ENCODE measurements around the gene OR4C45. TPM values are rescaled to one million over a fixed set of nuclear protein-coding genes. Genes with fewer than 3 reads are reported as not detected.
A peak's percentile ranks its signal among the peaks of the same experiment; 100 is the strongest.
"Not testable (repeated sequence)": the region's sequence is repeated elsewhere in the genome, so short reads cannot be mapped to it uniquely, and the experiment has no call there.

The OR4C45 gene
- total RNA-seq = not detected

DNA sequence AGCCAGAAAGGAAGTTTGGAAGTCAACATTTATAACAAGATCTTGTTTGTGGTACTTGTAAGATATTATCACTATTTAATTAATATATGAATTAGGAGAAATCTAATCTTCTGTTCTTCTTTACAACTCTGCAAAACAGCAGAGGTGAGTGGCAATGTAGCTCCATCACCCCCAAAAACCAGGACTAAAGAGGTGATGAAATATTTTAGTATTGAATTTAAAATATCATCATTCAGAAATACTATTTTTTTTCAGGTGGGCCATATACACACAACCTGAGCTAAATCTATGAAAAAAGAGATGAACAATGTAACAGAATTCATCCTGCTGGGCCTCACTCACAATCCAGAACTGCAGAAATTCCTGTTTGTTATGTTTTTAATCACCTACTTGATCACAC is at the start of gene OR4C45:
TSS of gene OR4C45 (plus strand) at position 301 of the 400 bp plus-strand sequence.
- Mint-ChIP-seq H3K4me1 (no peaks in the 10 kb centered on the region), H3K9me3 (peaks cover 3% of the 10 kb centered on the region), H3K27me3 (no peaks in the 10 kb centered on the region), H3K4me3 (no peak within 1 kb of the TSS), H3K36me3 (no peaks in the 10 kb centered on the region), H3K27ac (no peak within 1 kb of the TSS)
- DNase-seq = no peak

DNA sequence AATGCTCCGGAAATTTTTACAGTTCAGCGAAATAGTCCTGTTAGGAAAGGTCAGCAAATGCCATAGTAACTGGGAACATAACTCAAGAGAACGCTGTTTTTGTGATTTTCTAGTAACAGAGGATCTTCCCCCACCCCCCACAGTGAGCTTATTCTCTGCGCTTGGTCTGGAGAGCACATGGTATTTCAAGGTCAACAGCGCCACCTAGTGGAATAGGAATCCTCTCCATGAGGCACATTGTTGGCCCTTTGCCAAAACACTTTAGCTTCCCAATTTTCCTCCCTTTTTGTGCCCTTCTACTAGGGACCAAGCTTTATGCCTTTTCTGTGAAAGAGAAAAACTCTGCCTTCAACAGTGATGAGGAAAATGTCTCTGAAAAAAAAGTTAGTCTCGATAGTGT is 37.1 kb upstream of the OR4C45 start:
- H3K27me3 Mint-ChIP-seq = no peaks in the 10 kb centered on the region
- no peak overlapping the region for H3K4me3 Mint-ChIP-seq
- no peaks in the 10 kb centered on the region for H3K4me1 Mint-ChIP-seq
- no peak overlapping the region for H3K27ac Mint-ChIP-seq
- no peaks in the 10 kb centered on the region for H3K36me3 Mint-ChIP-seq
- DNase-seq = peak; percentile 12
- H3K9me3 Mint-ChIP-seq = peaks cover 8% of the 10 kb centered on the region

DNA sequence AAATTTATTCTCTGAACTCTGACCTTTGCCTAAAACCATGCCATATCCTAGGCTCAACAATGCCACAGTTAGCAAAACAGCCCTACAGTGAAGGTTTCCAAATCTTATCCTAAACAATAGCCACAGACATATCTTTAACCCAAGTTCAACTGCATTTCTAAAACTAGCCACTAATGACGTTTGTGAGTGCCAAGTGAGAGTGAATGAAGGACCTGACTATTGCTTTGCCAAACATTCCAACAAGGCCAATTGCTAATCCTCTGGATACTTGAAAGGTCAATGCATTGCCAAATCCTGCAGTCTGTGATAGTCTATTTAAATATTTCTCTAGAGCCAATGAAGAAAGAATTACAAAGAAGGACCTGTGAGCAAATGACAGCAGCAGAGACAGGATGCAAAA is 2.5 kb upstream of the OR4C45 start:
- DNase-seq = no peak
- H3K4me3 Mint-ChIP-seq = no peak overlapping the region
- no peaks in the 10 kb centered on the region for H3K27me3 Mint-ChIP-seq
- no peaks in the 10 kb centered on the region for H3K4me1 Mint-ChIP-seq
- H3K36me3 Mint-ChIP-seq = no peaks in the 10 kb centered on the region
- H3K27ac Mint-ChIP-seq = no peak overlapping the region
- H3K9me3 Mint-ChIP-seq = peaks cover 7% of the 10 kb centered on the region

DNA sequence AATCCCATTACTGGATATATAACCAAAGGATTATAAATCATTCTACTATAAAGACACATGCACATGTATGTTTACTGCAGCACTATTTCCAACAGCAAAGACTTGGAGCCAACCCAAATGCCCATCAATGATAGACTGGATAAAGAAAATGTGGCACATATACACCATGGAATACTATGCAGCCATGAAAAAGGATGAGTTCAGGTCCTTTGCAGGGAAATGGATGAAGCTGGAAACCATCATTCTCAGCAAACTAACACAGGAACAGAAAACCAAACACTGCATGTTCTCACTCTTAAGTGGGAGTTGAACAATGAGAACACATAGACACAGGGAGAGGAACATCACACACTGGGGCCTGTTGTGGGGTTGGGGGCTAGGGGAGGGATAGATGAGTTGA is 3.6 kb downstream of the OR4C45 start:
- not testable (repeated sequence) for H3K4me3 Mint-ChIP-seq, DNase-seq, H3K27ac Mint-ChIP-seq, H3K27me3 Mint-ChIP-seq, H3K4me1 Mint-ChIP-seq, H3K36me3 Mint-ChIP-seq, H3K9me3 Mint-ChIP-seq

DNA sequence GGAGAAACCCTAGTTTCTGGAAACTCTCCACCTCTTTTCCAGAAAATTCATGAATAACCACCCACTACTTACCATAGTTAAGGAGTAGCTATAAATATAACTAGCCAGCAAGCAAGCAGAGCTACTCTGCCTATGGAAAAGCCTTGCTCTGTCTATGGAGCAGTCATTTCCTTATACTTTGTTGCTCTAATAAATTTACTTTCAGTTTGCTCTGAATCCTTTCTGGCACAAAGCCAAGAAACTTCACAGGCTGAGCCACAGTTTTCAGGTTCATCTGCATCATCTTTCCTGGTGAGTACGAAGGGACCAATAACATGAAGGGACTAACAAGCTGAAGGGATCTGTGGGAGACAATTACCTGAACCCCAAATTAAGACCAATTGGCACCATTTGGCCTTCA is 4.6 kb downstream of the OR4C45 start:
- no peaks in the 10 kb centered on the region for H3K27me3 Mint-ChIP-seq
- no peaks in the 10 kb centered on the region for H3K4me1 Mint-ChIP-seq
- H3K4me3 Mint-ChIP-seq = no peak overlapping the region
- no peak for DNase-seq
- H3K36me3 Mint-ChIP-seq = no peaks in the 10 kb centered on the region
- no peak overlapping the region for H3K27ac Mint-ChIP-seq
- H3K9me3 Mint-ChIP-seq = peaks cover 3% of the 10 kb centered on the region

DNA sequence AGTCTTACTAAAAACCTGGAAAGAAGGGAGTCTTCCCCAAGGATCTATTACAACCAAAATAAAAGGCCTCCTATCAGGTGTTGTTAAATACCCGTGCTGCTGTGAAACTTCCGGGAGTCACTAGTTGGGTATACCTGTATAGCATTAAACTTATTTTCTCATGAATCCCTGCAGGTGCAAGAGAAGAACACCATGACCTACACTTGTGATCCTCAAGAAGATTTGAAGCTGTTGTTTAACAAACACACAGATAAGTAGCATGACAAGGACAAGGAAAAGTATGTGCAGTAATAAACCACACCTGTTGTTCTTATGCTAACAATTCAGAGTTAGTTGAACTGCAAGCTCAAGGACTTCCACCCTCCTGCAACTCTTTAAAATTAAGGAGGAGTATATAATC is 12.0 kb downstream of the OR4C45 start:
- Mint-ChIP-seq H3K4me3 (no peak overlapping the region), H3K9me3 (no peaks in the 10 kb centered on the region), H3K36me3 (no peaks in the 10 kb centered on the region), H3K27ac (no peak overlapping the region), H3K27me3 (no peaks in the 10 kb centered on the region), H3K4me1 (no peaks in the 10 kb centered on the region)
- DNase-seq = no peak

DNA sequence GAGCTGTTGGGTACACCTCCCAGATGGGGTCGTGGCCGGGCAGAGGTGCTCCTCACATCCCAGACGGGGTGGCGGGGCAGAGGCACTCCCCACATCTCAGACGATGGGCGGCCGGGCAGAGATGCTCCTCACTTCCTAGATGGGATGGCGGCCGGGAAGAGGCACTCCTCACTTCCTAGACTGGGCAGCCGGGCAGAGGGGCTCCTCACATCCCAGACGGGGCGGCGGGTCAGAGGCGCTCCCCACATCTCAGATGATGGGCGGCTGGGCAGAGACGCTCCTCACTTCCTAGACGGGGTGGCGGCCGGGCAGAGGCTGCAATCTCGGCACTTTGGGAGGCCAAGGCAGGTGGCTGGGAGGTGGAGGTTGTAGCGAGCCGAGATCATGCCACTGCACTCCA is 30.4 kb downstream of the OR4C45 start:
- not testable (repeated sequence) for H3K4me3 Mint-ChIP-seq, DNase-seq, H3K36me3 Mint-ChIP-seq, H3K27me3 Mint-ChIP-seq, H3K27ac Mint-ChIP-seq, H3K9me3 Mint-ChIP-seq, H3K4me1 Mint-ChIP-seq

DNA sequence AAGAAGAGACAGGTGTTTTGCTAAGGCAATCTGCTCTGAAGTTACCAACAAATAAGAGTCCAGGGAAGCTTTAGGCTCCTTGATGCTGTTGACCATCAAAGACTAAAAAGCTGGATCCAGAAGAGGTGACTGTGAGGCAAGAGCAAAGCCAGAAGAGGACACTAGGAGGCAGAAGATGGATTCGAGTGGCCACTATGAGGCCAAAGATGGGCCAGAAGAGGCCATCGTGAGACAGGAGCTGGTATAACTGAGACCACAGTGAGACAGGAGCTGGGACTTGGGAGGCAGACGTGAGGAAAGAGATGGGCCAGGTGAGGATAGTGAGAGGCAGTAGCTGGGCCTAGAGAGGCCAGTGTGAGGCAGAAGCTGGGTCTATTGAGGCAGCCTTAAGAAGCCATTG is 37.7 kb downstream of the OR4C45 start:
- H3K9me3 Mint-ChIP-seq = peaks cover 10% of the 10 kb centered on the region
- peaks cover 5% of the 10 kb centered on the region for H3K36me3 Mint-ChIP-seq
- H3K4me1 Mint-ChIP-seq = no peaks in the 10 kb centered on the region
- H3K27ac Mint-ChIP-seq = no peak overlapping the region
- no peak for DNase-seq
- no peak overlapping the region for H3K4me3 Mint-ChIP-seq
- no peaks in the 10 kb centered on the region for H3K27me3 Mint-ChIP-seq

DNA sequence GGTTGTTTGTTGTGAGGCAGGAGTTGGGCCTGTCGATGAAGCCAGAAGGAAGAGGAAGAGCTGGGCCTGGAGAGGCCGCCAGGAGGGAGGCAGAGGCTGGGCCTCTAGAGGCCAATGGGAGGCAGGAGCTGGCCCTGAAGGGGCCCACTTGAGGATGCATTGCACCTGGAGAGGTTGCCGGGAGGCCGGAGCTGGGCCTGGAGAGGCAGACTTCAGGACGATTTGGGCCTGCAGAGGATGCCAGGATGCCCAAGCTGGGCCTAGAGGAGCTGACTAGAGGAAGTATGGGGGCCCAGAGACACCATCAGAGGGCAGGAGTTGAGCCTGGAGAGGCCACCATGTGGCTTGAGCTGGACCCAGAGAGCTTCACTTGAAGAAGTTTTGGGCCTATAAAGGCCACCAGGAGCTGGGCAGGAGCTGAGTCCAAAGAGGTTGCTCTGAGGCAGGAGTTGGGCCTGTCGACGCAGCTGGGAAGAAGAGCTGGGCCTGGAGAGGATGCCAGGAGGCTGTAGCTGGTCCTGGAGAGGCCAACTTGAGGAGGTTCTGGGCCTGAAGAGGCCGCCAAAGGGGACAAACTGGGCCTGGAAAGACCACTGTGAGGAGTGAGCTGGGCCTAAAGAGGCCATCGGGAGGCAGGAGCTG is 39.0 kb downstream of the OR4C45 start:
- H3K36me3 Mint-ChIP-seq = peaks cover 5% of the 10 kb centered on the region
- no peak overlapping the region for H3K4me3 Mint-ChIP-seq

DNA sequence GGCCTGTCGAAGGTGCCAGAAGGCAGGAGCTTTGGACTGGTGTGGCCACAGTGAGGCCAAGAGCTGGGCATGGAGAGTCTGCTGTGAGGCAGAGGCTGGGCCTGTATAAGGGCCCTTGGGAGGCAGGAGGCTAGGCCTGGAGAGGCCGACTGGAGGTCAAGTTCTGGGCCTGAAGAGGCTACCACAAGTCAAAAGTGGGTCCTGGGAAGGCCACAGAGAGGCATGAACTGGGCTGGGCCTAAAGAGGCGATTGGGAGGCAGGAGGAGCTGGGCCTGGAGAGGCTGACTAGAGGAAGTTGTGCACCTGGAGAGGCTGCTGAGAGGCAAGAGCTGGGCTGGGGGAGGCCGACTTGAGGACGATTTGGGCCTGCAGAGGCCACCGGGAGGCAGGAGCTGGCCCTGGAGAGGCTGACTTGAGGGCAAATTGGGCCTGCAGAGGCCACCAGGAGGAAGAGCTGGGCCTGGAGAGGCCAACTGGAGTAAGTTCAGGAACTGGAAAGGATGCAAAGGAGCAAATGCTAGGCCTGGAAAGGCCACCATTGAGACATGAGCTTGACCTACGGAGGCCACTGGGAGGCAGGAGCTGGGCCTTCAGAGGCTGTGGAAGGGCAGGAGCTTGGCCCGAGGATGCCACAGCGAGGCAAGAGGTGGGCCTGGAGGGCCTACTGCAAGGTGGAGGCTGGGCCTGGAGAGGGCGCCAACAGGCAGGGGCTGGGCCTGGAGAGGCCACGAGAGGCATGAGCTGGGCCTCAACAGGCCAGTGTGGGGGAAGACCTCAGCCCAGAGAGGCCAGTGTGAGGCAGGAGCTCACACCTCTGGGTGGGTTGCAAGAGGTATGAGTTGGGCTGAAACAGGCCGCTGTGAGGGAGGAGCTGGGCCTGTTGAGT is 39.8 kb downstream of the OR4C45 start:
- Mint-ChIP-seq H3K27me3 (no peaks in the 10 kb centered on the region), H3K4me1 (no peaks in the 10 kb centered on the region), H3K9me3 (peaks cover 13% of the 10 kb centered on the region), H3K4me3 (no peak overlapping the region), H3K36me3 (peaks cover 5% of the 10 kb centered on the region), H3K27ac (no peak overlapping the region)
- DNase-seq = no peak

More for the DNA sequence above, 39.0 kb downstream of the OR4C45 start:
- Mint-ChIP-seq H3K27ac (no peak overlapping the region), H3K27me3 (no peaks in the 10 kb centered on the region), H3K4me1 (no peaks in the 10 kb centered on the region), H3K9me3 (peaks cover 10% of the 10 kb centered on the region)
- DNase-seq = no peak

DNA sequence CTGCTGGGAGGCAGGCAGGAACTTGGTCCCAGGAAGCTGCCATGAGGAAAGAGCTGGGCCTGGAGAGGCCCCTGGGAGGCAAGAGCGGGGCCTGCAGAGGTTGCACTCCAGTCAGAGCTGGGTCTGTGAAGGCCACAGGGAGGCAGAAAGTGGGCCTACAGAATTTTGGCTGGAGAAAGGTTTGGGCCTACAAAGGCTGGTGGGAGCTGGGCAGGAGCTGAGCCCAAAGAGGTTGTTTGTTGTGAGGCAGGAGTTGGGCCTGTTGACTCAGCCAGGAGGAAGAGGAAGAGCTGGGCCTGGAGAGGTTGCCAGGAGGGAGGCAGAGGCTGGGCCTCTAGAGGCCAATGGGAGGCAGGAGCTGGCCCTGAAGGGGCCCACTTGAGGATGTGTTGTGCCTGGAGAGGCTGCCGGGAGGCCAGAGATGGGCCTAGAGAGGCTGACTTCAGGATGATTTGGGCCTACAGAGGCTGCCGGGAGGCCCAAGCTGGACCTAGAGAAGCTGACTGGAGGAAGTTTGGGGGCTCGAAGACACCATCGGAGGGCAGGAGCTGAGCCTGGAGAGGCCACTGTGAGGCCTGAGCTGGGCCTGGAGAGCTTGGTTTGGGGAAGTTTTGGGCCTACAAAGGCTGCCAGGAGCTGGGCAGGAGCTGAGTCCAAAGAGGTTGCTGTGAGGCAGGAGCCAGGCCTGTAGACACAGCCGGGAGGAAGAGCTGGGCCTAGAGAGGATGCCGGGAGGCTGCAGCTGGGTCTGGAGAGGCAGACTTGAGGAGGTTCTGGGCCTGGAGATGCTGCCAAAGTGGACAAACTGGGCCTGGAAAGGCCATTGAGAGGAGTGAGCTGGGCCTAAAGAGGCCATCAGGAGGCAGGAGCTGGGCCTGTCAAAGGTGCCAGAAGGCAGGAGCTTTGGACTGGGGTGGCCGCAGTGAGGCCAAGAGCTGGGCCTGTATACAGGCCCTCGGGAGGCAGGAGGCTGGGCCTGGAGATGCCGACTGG is 40.7 kb downstream of the OR4C45 start:
- no peak for DNase-seq
- H3K36me3 Mint-ChIP-seq = peaks cover 5% of the 10 kb centered on the region
- no peak overlapping the region for H3K4me3 Mint-ChIP-seq
- no peaks in the 10 kb centered on the region for H3K4me1 Mint-ChIP-seq
- peaks cover 13% of the 10 kb centered on the region for H3K9me3 Mint-ChIP-seq
- H3K27ac Mint-ChIP-seq = no peak overlapping the region
- no peaks in the 10 kb centered on the region for H3K27me3 Mint-ChIP-seq

DNA sequence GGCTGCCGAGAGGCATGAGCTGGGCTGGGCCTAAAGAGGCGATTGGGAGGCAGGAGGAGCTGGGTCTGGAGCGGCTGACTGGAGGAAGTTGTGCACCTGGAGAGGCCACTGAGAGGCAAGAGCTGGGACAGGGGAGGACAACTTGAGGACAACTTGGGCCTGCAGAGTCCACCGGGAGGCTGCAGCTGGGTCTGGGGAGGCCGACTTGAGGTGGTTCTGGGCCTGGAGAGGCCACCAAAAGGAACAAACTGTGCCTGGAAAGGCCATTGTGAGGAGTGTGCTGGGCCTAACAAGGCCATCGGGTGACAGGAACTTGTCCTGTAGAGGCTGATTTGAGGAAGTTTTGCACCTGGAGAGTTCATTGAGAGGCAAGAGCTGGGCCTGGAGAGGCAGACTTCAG is 41.5 kb downstream of the OR4C45 start:
- no peak overlapping the region for H3K4me3 Mint-ChIP-seq
- no peak for DNase-seq
- peaks cover 14% of the 10 kb centered on the region for H3K9me3 Mint-ChIP-seq
- H3K27ac Mint-ChIP-seq = no peak overlapping the region
- peaks cover 5% of the 10 kb centered on the region for H3K36me3 Mint-ChIP-seq
- no peaks in the 10 kb centered on the region for H3K27me3 Mint-ChIP-seq
- no peaks in the 10 kb centered on the region for H3K4me1 Mint-ChIP-seq

DNA sequence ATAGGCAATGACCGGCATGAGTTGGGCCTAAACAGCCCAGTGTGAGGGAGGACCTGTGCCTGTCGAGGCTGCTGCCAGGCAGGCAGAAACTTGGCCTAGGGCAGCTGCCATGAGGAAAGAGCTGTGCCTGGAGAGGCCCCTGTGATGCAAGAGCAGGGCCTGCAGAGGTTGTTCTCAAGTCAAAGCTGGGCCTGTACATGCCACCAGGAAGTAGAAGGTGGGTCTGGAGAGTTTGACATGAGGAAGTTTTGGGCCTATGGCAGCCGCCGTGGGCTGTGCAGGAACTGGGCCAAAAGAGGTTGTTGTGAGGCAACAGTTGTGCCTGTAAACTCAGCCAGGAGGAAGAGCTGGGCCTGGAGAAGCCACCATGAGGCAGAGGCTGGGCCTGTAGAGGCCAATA is 43.2 kb downstream of the OR4C45 start:
- Mint-ChIP-seq H3K4me3 (no peak overlapping the region), H3K4me1 (no peaks in the 10 kb centered on the region), H3K27ac (no peak overlapping the region), H3K9me3 (peaks cover 17% of the 10 kb centered on the region), H3K27me3 (no peaks in the 10 kb centered on the region), H3K36me3 (peaks cover 5% of the 10 kb centered on the region)
- DNase-seq = no peak

DNA sequence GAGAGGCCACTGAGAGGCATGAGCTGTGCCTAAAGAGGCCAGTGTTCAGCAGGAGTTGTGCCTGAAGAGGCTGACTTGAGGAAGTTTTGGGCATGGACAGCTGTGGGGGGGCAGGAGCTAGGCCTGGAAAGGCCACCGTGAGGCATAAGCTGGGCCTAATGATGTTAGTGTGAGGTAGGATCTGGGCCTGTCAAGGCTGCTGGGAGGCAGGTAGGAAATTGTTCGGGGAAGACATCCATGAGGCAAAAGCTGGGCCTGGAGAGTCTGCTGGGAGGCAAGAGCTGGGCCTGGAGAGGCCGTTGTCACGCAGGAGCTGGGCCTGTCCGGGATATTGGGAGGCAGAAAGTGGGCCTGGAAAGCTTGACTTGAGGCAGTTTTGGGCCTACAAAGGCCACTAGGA is 44.9 kb downstream of the OR4C45 start:
- no peak overlapping the region for H3K27ac Mint-ChIP-seq
- no peak overlapping the region for H3K4me3 Mint-ChIP-seq
- H3K9me3 Mint-ChIP-seq = peaks cover 11% of the 10 kb centered on the region
- no peak for DNase-seq
- H3K36me3 Mint-ChIP-seq = peaks cover 5% of the 10 kb centered on the region
- H3K4me1 Mint-ChIP-seq = no peaks in the 10 kb centered on the region
- no peaks in the 10 kb centered on the region for H3K27me3 Mint-ChIP-seq

DNA sequence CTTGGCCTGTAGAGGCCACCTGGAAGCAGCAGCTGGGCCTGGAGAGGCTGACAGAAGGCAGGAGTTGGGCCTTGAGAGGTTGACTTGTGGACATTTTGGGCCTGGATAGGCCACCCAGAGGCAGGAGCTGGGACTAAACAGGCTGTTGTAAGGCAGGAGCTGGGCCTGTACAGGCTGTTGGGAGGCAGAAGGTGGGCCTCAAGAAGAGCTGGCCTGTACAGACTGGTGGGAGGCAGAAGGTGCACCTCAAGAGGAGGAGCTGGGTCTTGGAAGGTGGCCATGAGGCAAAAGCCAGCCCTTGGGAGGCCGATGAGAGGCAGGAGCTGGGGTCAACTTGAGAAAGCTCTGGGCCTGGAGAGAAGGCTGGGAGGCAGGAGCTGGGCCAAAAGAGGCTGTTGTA is 45.3 kb downstream of the OR4C45 start:
- Mint-ChIP-seq H3K4me1 (no peaks in the 10 kb centered on the region), H3K4me3 (no peak overlapping the region), H3K27me3 (no peaks in the 10 kb centered on the region), H3K9me3 (peaks cover 11% of the 10 kb centered on the region), H3K27ac (no peak overlapping the region), H3K36me3 (peaks cover 5% of the 10 kb centered on the region)
- no peak for DNase-seq

Data from activated naive CD8-positive, alpha-beta T cell treated with anti-CD3 and anti-CD28 coated beads for 36 hours (primary cell).